Endothelial cell of umbilical vein (primary cell): ENCODE results near the gene NR3C2. TPM values are rescaled to one million over a fixed set of nuclear protein-coding genes. Genes with fewer than 3 reads are reported as not detected.

Source experiments
- BruUV-seq: library from RNA; stranded (reverse); fragments of 400-500 nt; replicated peaks from 2 replicates; lab custom pipeline; 2021; lab: Mats Ljungman, UMichigan
- CTCF ChIA-PET: fragments of 300-600, 350-600 bp; sonication (Branson Sonifier 250); formaldehyde crosslinking; loops from one replicate; lab custom pipeline; 2021; ENCODE audit warnings: antibody characterized with exemption, inconsistent platforms; lab: Charles Lee
- POLR2A ChIA-PET: fragments of 300-600, 350-600 bp; sonication (Branson Sonifier 250); formaldehyde crosslinking; loops from one replicate; lab custom pipeline; 2021; ENCODE audit warnings: antibody characterized with exemption, inconsistent platforms; lab: Charles Lee
- DNase-seq: peaks from one replicate; pipeline ENCODE4 v3.0.0-alpha.2; 2011; ENCODE audit warnings: low read depth, low spot score
- FAIRE-seq: peaks from 2 replicates; lab custom pipeline; 2011; peaks lifted over from hg19 to GRCh38; lab: Jason Lieb, UNC
- H2AFZ ChIP-seq: 2 replicates; pipeline ENCODE4 v1.6.0; 2012; ENCODE audit warnings: low read depth, low read length, control low read depth, inconsistent platforms
- H3K27ac ChIP-seq: 2 replicates; pipeline ENCODE4 v1.5.1; 2011; ENCODE audit warnings: low read depth, mild to moderate bottlenecking, control low read depth, low read length, moderate library complexity; ENCODE audit not compliant: insufficient read depth
- H3K27me3 ChIP-seq, 2 experiments: 2 replicates each; pipeline versions ENCODE4 v1.6.0 to v1.6.1; 2011; ENCODE audit warnings: low read length in 2 of 2, mixed read lengths in 1 of 2; ENCODE audit not compliant: control insufficient read depth in 2 of 2, insufficient read depth in 2 of 2
- H3K36me3 ChIP-seq, 2 experiments: 2 replicates in 1 of 2; 3 replicates in 1 of 2; pipeline ENCODE4 v1.5.1; 2011; ENCODE audit warnings: low read length in 2 of 2, mild to moderate bottlenecking in 1 of 2, moderate library complexity in 1 of 2; ENCODE audit not compliant: control insufficient read depth in 2 of 2, insufficient read depth in 2 of 2; ENCODE audit errors: extremely low read depth in 1 of 2
- H3K4me1 ChIP-seq: 3 replicates; pipeline ENCODE4 v1.5.1; 2011; ENCODE audit warnings: mild to moderate bottlenecking, low read length; ENCODE audit not compliant: control insufficient read depth, insufficient read depth; ENCODE audit errors: extremely low read depth
- H3K4me2 ChIP-seq: 2 replicates; pipeline ENCODE4 v1.6.1; 2011; ENCODE audit warnings: low read length, control low read depth, mixed read lengths; ENCODE audit not compliant: insufficient read depth
- H3K4me3 ChIP-seq, 3 experiments: fragments of 200-600 bp in 1 of 3; sonication (generic), shearing (Covaris generic) in 1 of 3; replicated peaks in 1 of 3; 2 replicates each; pipeline ENCODE4 v1.5.1; 2011 to 2016; ENCODE audit warnings: control low read depth in 3 of 3, low read length in 3 of 3, mild to moderate bottlenecking in 2 of 3, inconsistent platforms in 1 of 3, low read depth in 1 of 3, moderate library complexity in 1 of 3; ENCODE audit not compliant: insufficient read depth in 1 of 3
- H3K79me2 ChIP-seq: 2 replicates; pipeline ENCODE4 v1.6.0; 2012; ENCODE audit warnings: low read length, inconsistent platforms; ENCODE audit not compliant: control insufficient read depth, insufficient read depth
- H3K9ac ChIP-seq: replicated peaks from 2 replicates; pipeline ENCODE3; 2011; ENCODE audit warnings: low read length, control low read depth; ENCODE audit not compliant: insufficient read depth; ENCODE audit errors: extremely low read depth
- H3K9me1 ChIP-seq: replicated peaks from 3 replicates; pipeline ENCODE4 v1.6.0; 2011; ENCODE audit warnings: mild to moderate bottlenecking, low read length; ENCODE audit not compliant: control insufficient read depth, insufficient read depth; ENCODE audit errors: extremely low read depth
- H3K9me3 ChIP-seq: replicated peaks from 2 replicates; pipeline ENCODE4 v1.5.1; 2012; ENCODE audit warnings: low read length, inconsistent platforms; ENCODE audit not compliant: control insufficient read depth, insufficient read depth
- H4K20me1 ChIP-seq: replicated peaks from 2 replicates; pipeline ENCODE3; 2011; ENCODE audit warnings: mild to moderate bottlenecking, low read length; ENCODE audit not compliant: control insufficient read depth, insufficient read depth; ENCODE audit errors: extremely low read depth
- CTCF ChIP-seq, 2 donors: IDR thresholded peaks; 1 replicate in 1 of 2; 2 replicates in 1 of 2; pipeline ENCODE4 v1.5.1; 2011; ENCODE audit warnings: low read length in 2 of 2, mild to moderate bottlenecking in 2 of 2, moderate library complexity in 2 of 2, control low read depth in 1 of 2, inconsistent platforms in 1 of 2, low read depth in 1 of 2; ENCODE audit not compliant: insufficient read depth in 1 of 2; ENCODE audit errors: extremely low read depth in 1 of 2
- EZH2 ChIP-seq: IDR thresholded peaks from 2 replicates; pipeline ENCODE4 v1.6.1; 2012; ENCODE audit warnings: borderline replicate concordance, low read depth, mild to moderate bottlenecking, moderate library complexity, low read length, inconsistent platforms; ENCODE audit not compliant: severe bottlenecking
- FOS ChIP-seq: IDR thresholded peaks from 2 replicates; pipeline ENCODE4 v1.6.1; 2011; ENCODE audit warnings: mild to moderate bottlenecking, low read length, moderate library complexity, borderline replicate concordance; ENCODE audit not compliant: insufficient read depth
- GATA2 ChIP-seq: IDR thresholded peaks from 2 replicates; pipeline ENCODE4 v1.7.0; 2011; ENCODE audit warnings: low read depth, mild to moderate bottlenecking, moderate library complexity, mixed read lengths, low read length; ENCODE audit not compliant: insufficient read length, insufficient read depth
- JUN ChIP-seq: IDR thresholded peaks from 2 replicates; pipeline ENCODE4 v1.6.1; 2011; ENCODE audit warnings: borderline replicate concordance, low read depth; ENCODE audit not compliant: insufficient read length, insufficient read depth
- MAX ChIP-seq: IDR thresholded peaks from 2 replicates; pipeline ENCODE4 v1.6.1; 2011; ENCODE audit not compliant: insufficient read depth, insufficient read length
- MYC ChIP-seq: IDR thresholded peaks from one replicate; pipeline ENCODE4 v1.6.1; 2011; ENCODE audit warnings: mild to moderate bottlenecking, low read depth, low read length
- POLR2A ChIP-seq: IDR thresholded peaks from 2 replicates; pipeline ENCODE4 v1.6.1; 2012; ENCODE audit warnings: low read depth, mild to moderate bottlenecking, control low read depth, low read length
- POLR2AphosphoS5 ChIP-seq: IDR thresholded peaks from 2 replicates; pipeline ENCODE4 v1.6.1; 2012; ENCODE audit warnings: low read depth, mild to moderate bottlenecking, control low read depth, low read length, moderate library complexity; ENCODE audit not compliant: insufficient read depth
- dilution Hi-C: fragments of 300-500 bp; cut with MboI; formaldehyde crosslinking; loops from one replicate; pipeline ENCODE4 v1.15.0; 2019; ENCODE audit warnings: low sequenced_read_pairs; ENCODE audit not compliant: extremely low pct_ligation_motif_present
- intact Hi-C: fragments of 100-400 bp; cut with micrococcal nuclease; formaldehyde crosslinking; loops from one replicate; pipeline ENCODE4 v1.10.0; 2022
- polyA plus RNA-seq, 4 experiments: library from polyadenylated mRNA; depleted of rRNA in 3 of 4; stranded (reverse) in 3 of 4; unstranded in 1 of 4; fragments of >200 nt; gene quantifications; 2 replicates each; pipeline versions ENCODE4 v1.2.1 to v1.2.3, GENCODE V29; 2011 to 2012; ENCODE audit warnings: missing spikeins in 1 of 4
- total RNA-seq: library from RNA; stranded (reverse); gene quantifications from 2 replicates; pipeline ENCODE4 v1.2.3, GENCODE V29; 2021

NR3C2 gene
- total and polyA plus RNA-seq, 2 donors (not counting 3 experiments of a cell fraction or from before 2014, with no cell fraction given): 4.8 to 16.4 TPM

DNA sequence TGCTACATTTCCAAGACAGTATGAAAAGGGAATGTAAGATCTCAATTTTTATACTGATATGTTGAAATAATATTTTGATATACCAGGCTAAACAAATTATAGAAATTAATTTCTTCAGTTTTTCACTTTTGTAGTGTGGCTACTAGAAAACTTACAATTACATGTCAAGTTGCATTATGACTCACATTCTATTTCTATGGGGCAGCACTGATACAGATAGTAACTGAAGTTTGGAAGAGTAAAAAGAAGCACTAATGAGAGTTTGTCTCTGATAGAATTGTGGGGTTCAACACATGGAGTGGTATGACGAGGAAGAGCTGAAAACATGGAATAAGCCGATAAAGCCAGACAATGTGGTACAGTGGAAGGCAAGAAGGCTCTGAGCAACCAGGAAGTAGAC is 95.6 kb downstream of the NR3C2 start:
- H4K20me1 ChIP-seq: no peaks in the 10 kb centered on the region
- dilution Hi-C loops (no loop called here), intact Hi-C loops (no loop called here)
- H3K27me3 ChIP-seq: no peaks in the 10 kb centered on the region
- H3K79me2 ChIP-seq: no peaks in the 10 kb centered on the region
- H3K4me2 ChIP-seq: no peak overlapping the region
- no peaks in the 10 kb centered on the region for H3K4me1 ChIP-seq
- H2AFZ ChIP-seq: no peak overlapping the region
- ChIA-PET POLR2A (no interaction called here), CTCF (no interaction called here)
- H3K27ac ChIP-seq: no peak overlapping the region
- no peak for DNase-seq
- no peaks in the 10 kb centered on the region for H3K36me3 ChIP-seq
- no peak overlapping the region for H3K9ac ChIP-seq
- BruUV-seq: no TSS peak
- TF ChIP-seq MAX: no peak
- no peak for TF ChIP-seq EZH2
- no peak for TF ChIP-seq GATA2
- no peak for TF ChIP-seq POLR2AphosphoS5
- TF ChIP-seq CTCF (IDR thresholded peaks at IDR 0.05; ENCODE audit: extremely low read depth in 1 of 2, insufficient read depth in 1 of 2, low read depth in 1 of 2, low read length in 2 of 2): no peak
- TF ChIP-seq POLR2A: no peak
- TF ChIP-seq JUN: no peak
- no peak for TF ChIP-seq MYC
- TF ChIP-seq FOS: no peak
- FAIRE-seq: no peak
- no peaks in the 10 kb centered on the region for H3K9me3 ChIP-seq
- H3K4me3 ChIP-seq: no peak overlapping the region
- H3K9me1 ChIP-seq: no peaks in the 10 kb centered on the region
